Ectodermal cell (in vitro differentiated cells): ENCODE measurements around the gene ZNF804A.
A peak's percentile ranks its signal among the peaks of the same experiment; 100 is the strongest.

Experiments used
- H3K27ac ChIP-seq: 2 replicates; pipeline ENCODE4 v1.7.0; 2013; ENCODE audit warnings: mild to moderate bottlenecking, low read depth, low read length; ENCODE audit not compliant: insufficient read depth, poor library complexity, severe bottlenecking
- H3K27me3 ChIP-seq: 2 replicates; pipeline ENCODE4 v1.7.0; 2013; ENCODE audit warnings: mild to moderate bottlenecking, low read length; ENCODE audit not compliant: insufficient read depth, control insufficient read depth, poor library complexity, severe bottlenecking
- H3K36me3 ChIP-seq: one replicate; pipeline ENCODE4 v1.7.0; 2013; ENCODE audit warnings: low read length; ENCODE audit not compliant: control insufficient read depth, insufficient read depth
- H3K4me1 ChIP-seq: one replicate; pipeline ENCODE4 v1.7.0; 2013; ENCODE audit warnings: low read length; ENCODE audit not compliant: control insufficient read depth, insufficient read depth
- H3K4me3 ChIP-seq: 2 replicates; pipeline ENCODE4 v1.7.0; 2013; ENCODE audit warnings: low read depth, low read length, control low read depth; ENCODE audit not compliant: insufficient read depth
- H3K9me3 ChIP-seq: 2 replicates; pipeline ENCODE4 v1.7.0; 2013; ENCODE audit warnings: mild to moderate bottlenecking, low read length, moderate library complexity; ENCODE audit not compliant: control insufficient read depth
- WGBS, 2 experiments: methylation state at CpG; one replicate each; pipeline ENCODE4 v1.1.7; 2013; ENCODE audit warnings: missing lambda C conversion rate in 2 of 2; 5-methylcytosine and 5-hydroxymethylcytosine counted together

The ZNF804A gene

GRCh38 chr2:184566716-184567115 lies 31.6 kb upstream of the ZNF804A start:
- WGBS, 2 experiments: 96 to 98% methylated on average over 3 of the region's 3 CpGs
- H3K36me3 ChIP-seq: no peaks in the 10 kb centered on the region
- no peaks in the 10 kb centered on the region for H3K4me1 ChIP-seq
- H3K4me3 ChIP-seq: no peak overlapping the region
- no peak overlapping the region for H3K27ac ChIP-seq
- H3K9me3 ChIP-seq: no peaks in the 10 kb centered on the region
- no peaks in the 10 kb centered on the region for H3K27me3 ChIP-seq

- H3K27me3 ChIP-seq: no peaks in the 10 kb centered on the region
- 100% methylated on average over 1 of the region's 1 CpG; no CpG with 5 or more reads in 1 of the 2 experiments for WGBS, 2 experiments
- H3K4me1 ChIP-seq: no peaks in the 10 kb centered on the region
- H3K9me3 ChIP-seq: no peaks in the 10 kb centered on the region
- H3K27ac ChIP-seq: no peak overlapping the region
- no peaks in the 10 kb centered on the region for H3K36me3 ChIP-seq
- no peak overlapping the region for H3K4me3 ChIP-seq
Measured at GRCh38 chr2:184577056-184577455, 21.3 kb upstream of the ZNF804A start.

GRCh38 chr2:184577743-184578142 lies 20.6 kb upstream of the ZNF804A start:
- WGBS, 2 experiments: 85 to 94% methylated on average over 3 to 4 of the region's 4 CpGs
- no peaks in the 10 kb centered on the region for H3K9me3 ChIP-seq
- H3K27ac ChIP-seq: no peak overlapping the region
- no peaks in the 10 kb centered on the region for H3K36me3 ChIP-seq
- no peaks in the 10 kb centered on the region for H3K27me3 ChIP-seq
- H3K4me1 ChIP-seq: no peaks in the 10 kb centered on the region
- no peak overlapping the region for H3K4me3 ChIP-seq

GRCh38 chr2:184579226-184579625 lies 19.1 kb upstream of the ZNF804A start:
- Histone ChIP-seq H3K9me3 (no peaks in the 10 kb centered on the region), H3K4me3 (no peak overlapping the region), H3K27me3 (no peaks in the 10 kb centered on the region), H3K4me1 (no peaks in the 10 kb centered on the region), H3K27ac (no peak overlapping the region), H3K36me3 (no peaks in the 10 kb centered on the region)
- WGBS, 2 experiments: 85% methylated on average over 2 of the region's 4 CpGs; no CpG with 5 or more reads in 1 of the 2 experiments

- Histone ChIP-seq H3K9me3 (no peaks in the 10 kb centered on the region), H3K4me3 (no peak overlapping the region), H3K27me3 (no peaks in the 10 kb centered on the region), H3K36me3 (no peaks in the 10 kb centered on the region), H3K27ac (no peak overlapping the region), H3K4me1 (no peaks in the 10 kb centered on the region)
- 74 to 89% methylated on average over 1 of the region's 1 CpG for WGBS, 2 experiments
Measured at GRCh38 chr2:184581391-184581790, 16.9 kb upstream of the ZNF804A start.

GRCh38 chr2:184589261-184589660 lies 9.1 kb upstream of the ZNF804A start:
- H3K27ac ChIP-seq: no peak overlapping the region

GRCh38 chr2:184596819-184597411 lies 1.4 kb upstream of the ZNF804A start:
- Histone ChIP-seq H3K27ac (peak overlapping the region; percentile 19), H3K9me3 (no peaks in the 10 kb centered on the region), H3K36me3 (no peaks in the 10 kb centered on the region), H3K27me3 (peaks cover 42% of the 10 kb centered on the region), H3K4me1 (no peaks in the 10 kb centered on the region), H3K4me3 (peak overlapping the region; percentile 59)
- WGBS, 2 experiments: 73 to 77% methylated on average over 3 to 5 of the region's 5 CpGs

More at GRCh38 chr2:184589261-184589660, 9.1 kb upstream of the ZNF804A start:
- Histone ChIP-seq H3K9me3 (no peaks in the 10 kb centered on the region), H3K36me3 (no peaks in the 10 kb centered on the region), H3K27me3 (no peaks in the 10 kb centered on the region), H3K4me3 (no peak overlapping the region), H3K4me1 (no peaks in the 10 kb centered on the region)

- Histone ChIP-seq H3K27ac (peak overlapping the region; percentile 19), H3K27me3 (peaks cover 42% of the 10 kb centered on the region), H3K36me3 (no peaks in the 10 kb centered on the region), H3K4me3 (peak overlapping the region; percentile 59), H3K4me1 (no peaks in the 10 kb centered on the region), H3K9me3 (no peaks in the 10 kb centered on the region)
- 2 to 4% methylated on average over 10 to 14 of the region's 14 CpGs for WGBS, 2 experiments
Measured at GRCh38 chr2:184597571-184597991, 748 bp upstream of the ZNF804A start.

- 0 to 1% methylated on average over 14 to 19 of the region's 19 CpGs for WGBS, 2 experiments
- Histone ChIP-seq H3K4me1 (no peaks in the 10 kb centered on the region), H3K4me3 (peak overlapping the region; percentile 59), H3K9me3 (no peaks in the 10 kb centered on the region), H3K36me3 (no peaks in the 10 kb centered on the region), H3K27ac (peak overlapping the region; percentile 12), H3K27me3 (peaks cover 42% of the 10 kb centered on the region)
Measured at GRCh38 chr2:184598002-184598315, 370 bp upstream of the ZNF804A start.

- Histone ChIP-seq H3K4me1 (no peaks in the 10 kb centered on the region), H3K27me3 (peaks cover 42% of the 10 kb centered on the region), H3K4me3 (peak overlapping the region; percentile 59), H3K27ac (no peak overlapping the region), H3K9me3 (no peaks in the 10 kb centered on the region), H3K36me3 (no peaks in the 10 kb centered on the region)
- WGBS, 2 experiments: 60 to 61% methylated on average over 5 to 7 of the region's 7 CpGs
Measured at GRCh38 chr2:184599054-184599871, 934 bp downstream of the ZNF804A start.
